CMK (cell line): ENCODE data around the gene EMB.
"Not testable (repeated sequence)": the region's sequence is repeated elsewhere in the genome, so short reads cannot be mapped to it uniquely, and the experiment has no call there.

Source experiments
- DNase-seq: peaks from one replicate; pipeline ENCODE4 v3.0.0-alpha.2; 2010; ENCODE audit warnings: low read depth

EMB gene, protein sequence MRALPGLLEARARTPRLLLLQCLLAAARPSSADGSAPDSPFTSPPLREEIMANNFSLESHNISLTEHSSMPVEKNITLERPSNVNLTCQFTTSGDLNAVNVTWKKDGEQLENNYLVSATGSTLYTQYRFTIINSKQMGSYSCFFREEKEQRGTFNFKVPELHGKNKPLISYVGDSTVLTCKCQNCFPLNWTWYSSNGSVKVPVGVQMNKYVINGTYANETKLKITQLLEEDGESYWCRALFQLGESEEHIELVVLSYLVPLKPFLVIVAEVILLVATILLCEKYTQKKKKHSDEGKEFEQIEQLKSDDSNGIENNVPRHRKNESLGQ

DNA sequence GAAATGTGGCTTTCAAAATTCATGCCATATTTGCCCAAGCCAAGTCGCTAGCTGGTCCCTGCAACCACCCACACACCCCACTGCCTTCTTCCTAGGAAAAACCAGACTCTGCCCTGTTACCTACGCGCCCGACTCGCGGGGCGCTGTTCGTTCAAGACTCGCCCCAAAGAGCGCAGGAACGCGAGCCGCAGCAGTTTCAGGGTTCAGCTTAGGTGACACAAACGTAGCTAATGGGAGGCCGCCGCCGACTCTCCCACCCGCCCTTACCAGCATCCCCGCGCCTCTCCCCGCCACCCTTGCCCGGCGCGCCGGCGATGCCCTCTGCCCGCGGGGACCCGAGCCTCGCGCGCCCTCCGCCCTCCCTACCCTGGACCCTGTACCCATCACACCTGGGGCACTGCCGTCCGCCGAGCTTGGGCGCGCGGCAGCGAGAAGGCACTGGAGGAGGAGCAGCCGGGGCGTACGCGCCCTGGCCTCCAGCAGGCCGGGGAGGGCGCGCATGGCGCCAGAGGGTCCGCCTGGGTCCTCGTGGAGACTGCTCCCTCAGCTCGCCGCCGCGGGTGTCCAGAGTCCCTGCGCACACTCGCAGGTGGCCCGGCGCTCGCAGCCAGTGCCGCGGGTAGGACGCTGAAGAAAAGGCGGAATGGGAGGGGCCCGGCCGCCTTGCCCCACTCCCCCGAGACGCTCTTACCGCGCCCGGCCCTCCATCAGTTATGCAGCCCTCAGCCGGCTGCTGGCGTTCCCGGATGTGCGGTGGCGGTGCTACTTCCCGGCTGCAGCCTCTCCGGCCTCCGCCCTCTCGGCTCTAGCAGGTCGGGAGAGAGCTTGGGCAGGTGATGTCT lies at the start of gene EMB:
Gene EMB (minus strand): TSS at position 638 of the 842 bp plus-strand sequence. CDS start 137 bp downstream, at position 501.
- DNase-seq = peak; percentile 29

- not testable (repeated sequence) for DNase-seq
Measured at GRCh38 chr5:50489491-50489890, 48.4 kb upstream of the EMB start.

DNA sequence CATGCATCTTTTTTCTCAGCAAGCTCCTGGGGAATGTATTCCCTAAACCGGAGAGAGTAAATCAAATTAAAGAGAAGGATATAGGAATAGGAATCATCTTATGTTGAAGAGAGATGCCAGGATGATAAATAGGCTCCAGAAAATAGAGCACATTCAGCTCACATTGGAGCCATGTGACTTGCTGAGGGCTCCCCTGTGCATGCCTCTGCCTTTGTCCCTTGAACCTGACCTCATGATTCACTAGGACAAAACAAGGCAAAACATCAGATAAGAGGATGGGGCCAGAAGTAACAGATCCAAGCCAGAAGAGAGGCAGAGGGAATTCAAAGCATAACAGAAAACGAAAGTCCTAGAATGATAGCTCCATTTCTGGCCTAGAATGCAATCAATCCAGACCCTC lies 37.7 kb upstream of the EMB start:
- DNase-seq = not testable (repeated sequence)

DNA sequence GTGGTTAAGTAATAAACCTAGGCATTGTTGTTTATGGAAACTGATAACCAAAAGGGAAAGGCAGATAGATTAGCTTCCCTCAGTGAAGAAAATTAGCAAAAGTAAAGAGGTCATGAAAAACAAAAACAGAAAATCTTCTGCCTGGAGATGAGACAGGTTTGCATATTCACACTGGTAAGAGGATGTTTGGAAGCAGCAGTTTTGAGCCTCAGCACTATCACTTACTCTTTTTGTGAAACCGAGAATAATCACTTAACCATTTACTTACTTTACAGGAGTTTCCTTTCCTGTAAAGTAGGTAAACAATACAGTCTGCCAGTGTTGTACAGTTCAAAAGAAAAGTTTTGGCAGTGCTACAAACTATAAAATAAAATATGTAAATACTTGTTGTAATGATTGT lies 35.5 kb upstream of the EMB start:
- no peak for DNase-seq

DNA sequence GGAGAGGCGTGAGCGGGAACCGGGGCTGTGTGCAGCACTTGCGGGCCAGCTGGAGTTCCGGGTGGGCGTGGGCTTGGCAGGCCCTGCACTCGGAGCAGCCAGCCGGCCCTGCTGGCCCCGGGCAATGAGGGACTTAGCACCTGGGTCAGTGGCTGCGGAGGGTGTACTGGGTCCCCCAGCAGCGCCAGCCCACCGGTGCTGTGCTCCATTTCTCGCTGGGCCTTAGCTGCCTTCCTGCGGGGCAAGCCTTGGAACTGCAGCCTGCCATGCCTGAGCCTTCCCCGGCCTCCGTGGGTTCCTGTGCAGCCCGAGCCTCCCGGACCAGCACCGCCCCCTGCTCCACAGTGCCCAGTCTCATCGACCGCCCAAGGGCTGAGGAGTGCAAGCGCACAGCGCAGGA lies 23.9 kb upstream of the EMB start:
- DNase-seq = not testable (repeated sequence)

DNA sequence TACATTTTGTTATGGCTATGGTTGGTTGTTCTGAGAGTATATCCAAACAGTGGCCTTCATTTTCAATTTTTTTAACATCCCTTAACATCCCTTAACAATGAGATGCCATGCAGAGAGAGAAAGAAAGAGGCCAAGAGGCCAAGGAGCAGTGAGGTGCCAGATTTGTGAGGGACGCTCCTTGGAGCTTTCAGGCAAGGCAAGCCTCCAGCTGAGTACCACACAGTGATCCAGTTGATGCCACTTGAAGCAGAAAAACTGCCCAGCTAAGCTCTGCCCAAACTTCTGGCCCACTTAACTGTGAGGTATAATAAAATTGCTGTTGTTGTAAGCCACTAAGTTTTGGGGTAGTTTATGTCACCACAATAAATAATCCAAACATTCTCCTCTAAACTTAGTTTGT lies 22.6 kb upstream of the EMB start:
- DNase-seq = no peak

- no peak for DNase-seq
Measured at GRCh38 chr5:50463047-50463446, 22.0 kb upstream of the EMB start.

- not testable (repeated sequence) for DNase-seq
Measured at GRCh38 chr5:50462579-50462978, 21.5 kb upstream of the EMB start.

DNA sequence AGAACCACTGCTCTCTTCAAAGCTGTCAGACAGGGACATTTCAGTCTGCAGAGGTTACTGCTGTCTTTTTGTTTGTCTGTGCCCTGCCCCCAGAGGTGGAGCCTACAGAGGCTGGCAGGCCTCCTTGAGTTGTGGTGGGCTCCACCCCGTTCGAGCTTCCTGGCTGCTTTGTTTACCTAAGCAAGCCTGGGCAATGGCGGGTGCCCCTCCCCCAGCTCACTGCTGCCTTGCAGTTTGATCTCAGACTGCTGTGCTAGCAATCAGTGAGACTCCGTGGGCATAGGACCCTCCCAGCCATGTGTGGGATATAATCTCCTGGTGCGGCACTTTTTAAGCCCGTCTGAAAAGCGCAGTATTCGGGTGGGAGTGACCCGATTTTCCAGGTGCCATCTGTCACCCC lies 17.3 kb upstream of the EMB start:
- DNase-seq = peak; percentile 9

- not testable (repeated sequence) for DNase-seq
Measured at GRCh38 chr5:50449241-50449640, 8.2 kb upstream of the EMB start.

DNA sequence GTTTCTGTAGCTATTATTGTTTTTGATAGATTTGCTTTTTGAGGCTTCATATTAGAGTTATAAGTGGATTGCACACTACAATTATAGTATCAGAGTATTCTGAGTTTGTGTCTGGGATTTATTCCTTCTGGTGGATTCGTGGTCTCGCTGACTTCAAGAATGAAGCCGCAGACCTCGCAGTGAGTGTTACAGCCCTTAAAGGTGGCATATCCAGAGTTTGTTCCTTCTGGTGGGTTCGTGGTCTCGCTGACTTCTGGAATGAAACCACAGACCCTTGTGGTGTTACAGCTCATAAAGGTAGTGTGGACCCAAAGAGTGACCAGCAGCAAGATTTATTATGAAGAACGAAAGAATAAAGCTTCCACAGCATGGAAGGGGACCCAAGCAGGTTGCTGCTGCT lies 6.9 kb upstream of the EMB start:
- DNase-seq = no peak

GRCh38 chr5:50447228-50447627 lies 6.1 kb upstream of the EMB start:
- no peak for DNase-seq

- no peak for DNase-seq
Measured at GRCh38 chr5:50445296-50445949, 4.3 kb upstream of the EMB start.

- DNase-seq = not testable (repeated sequence)
Measured at GRCh38 chr5:50442559-50443539, 1.8 kb upstream of the EMB start.

DNA sequence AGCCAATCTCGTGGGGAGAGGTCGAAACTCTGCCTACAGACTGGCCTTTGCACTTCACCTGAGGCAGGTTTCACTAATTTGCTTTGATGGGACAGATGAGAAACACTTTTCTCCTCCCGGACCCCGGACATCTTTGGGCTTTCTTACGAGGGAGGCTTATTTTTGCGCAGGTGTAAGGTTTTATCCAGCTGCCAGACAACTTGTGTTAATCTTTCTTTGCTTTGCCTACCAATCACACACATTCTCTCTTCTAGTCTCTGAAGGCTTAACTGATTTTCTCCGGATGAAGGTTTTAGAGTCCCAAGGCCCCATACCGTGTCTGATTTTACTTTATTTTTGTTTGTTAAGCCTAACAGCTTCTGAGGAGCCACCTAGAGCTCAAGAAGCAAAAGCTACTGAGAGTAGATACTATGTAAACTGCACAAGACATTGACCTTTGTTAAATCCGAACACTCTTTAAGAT lies 436 bp upstream of the EMB start:
- no peak for DNase-seq

DNA sequence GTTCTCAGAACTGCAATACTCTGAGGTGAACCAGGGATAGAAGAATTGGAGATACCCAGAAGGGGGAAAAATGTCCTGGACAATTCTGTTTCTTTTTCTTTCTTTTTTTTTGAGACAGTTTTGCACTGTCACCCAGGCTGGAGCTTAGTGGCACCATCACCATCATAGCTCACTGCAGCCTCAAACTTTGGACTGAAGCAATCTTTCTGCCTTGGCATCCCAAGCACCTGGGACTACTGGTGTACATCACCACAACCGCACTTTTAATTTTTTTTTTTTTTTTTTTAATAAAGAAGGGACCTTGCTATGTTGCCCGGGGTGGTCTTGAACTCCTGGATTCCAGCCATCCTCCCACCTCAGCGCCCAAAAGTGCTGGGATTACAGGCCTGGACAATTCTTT lies 1.9 kb downstream of the EMB start:
- DNase-seq = no peak

DNA sequence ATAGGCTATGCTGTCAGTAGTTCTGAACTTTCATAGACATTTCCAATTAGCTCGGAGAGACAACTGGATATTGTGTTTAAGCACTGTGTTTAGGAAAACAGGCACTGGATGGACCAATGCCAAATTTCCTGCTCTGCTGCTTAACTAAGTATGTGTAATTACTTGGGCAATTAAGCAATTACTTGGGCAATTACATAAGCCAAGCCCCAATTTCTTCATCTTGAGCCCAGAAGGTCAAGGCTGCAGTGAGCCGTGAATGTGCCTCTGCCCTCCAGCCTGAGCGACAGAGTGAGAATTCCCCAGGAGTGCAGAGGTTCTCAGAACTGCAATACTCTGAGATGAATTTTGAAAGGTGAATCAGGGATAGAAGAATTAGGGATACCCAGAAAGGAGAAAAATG lies 3.0 kb downstream of the EMB start:
- not testable (repeated sequence) for DNase-seq

DNA sequence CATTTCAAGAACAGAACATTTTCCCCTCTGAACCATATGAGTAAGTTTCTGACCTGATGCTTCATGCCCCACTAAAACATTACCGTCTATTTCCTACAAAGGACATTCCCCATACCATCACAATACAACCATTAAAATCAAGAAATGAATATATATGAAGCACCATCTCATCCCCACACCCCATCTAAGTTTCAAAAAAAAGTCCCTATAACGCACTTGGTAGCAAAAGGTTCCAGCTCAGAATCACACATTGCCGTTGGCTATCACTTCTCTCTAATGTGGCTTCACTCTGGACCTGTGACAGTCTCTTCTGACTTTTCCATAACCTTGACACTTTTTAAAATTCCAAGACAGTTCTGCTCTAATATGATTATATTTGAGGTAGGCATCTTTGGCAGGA lies 5.9 kb downstream of the EMB start:
- DNase-seq = no peak

GRCh38 chr5:50431133-50431904 lies 9.8 kb downstream of the EMB start:
- not testable (repeated sequence) for DNase-seq

DNA sequence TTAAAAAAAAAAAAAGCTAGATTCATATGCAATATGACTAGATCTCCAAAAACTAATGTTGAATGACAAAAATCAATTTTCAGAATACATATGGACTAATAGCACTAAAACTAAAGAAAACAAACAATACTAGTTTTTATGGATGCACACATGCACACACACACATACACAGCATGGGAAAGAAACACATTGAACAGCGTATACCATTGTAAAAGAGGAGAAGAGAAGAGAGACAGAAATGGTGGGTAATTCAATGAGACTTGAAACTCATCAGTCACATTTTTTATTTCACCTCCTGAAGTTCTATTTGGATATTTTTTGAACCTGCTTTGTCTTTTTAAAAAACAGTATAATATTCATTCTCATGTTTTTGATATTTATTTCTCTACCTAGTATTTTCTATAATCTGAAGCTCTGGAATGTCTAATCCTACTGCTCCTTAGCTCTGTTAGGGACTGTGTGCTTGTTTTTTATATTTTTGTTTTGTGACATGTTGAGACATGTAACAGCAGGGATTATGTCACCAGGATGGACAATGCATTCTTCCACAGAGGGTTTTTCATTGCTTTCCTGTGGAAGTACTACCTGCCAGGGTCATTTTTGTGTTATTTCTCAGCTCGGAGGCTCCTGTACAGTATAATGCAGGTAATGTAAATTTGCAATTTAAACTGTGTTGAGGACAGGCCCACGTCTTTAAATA lies 17.8 kb downstream of the EMB start:
- not testable (repeated sequence) for DNase-seq
